ENCODE measurements around the gene AHI1. TPM values are rescaled to one million over a fixed set of nuclear protein-coding genes. Genes with fewer than 3 reads are reported as not detected.
A peak's percentile ranks its signal among the peaks of the same experiment; 100 is the strongest.

The AHI1 gene
- total RNA-seq, 1 experiment from 2014 or later = 5.2 TPM

GRCh38 chr6:135329851-135330803 lies 167.4 kb downstream of the AHI1 start:
- DNase-seq = no peak
- H3K27me3 ChIP-seq (ENCODE audit: control insufficient read depth, insufficient read depth, low read length) = no peaks in the 10 kb centered on the region
- H3K4me3 ChIP-seq (ENCODE audit: insufficient read depth, low read depth, low read length) = no peak overlapping the region
- no peaks in the 10 kb centered on the region for H3K36me3 ChIP-seq (replicated peaks; ENCODE audit: control insufficient read depth, insufficient read depth, low read length)

DNA sequence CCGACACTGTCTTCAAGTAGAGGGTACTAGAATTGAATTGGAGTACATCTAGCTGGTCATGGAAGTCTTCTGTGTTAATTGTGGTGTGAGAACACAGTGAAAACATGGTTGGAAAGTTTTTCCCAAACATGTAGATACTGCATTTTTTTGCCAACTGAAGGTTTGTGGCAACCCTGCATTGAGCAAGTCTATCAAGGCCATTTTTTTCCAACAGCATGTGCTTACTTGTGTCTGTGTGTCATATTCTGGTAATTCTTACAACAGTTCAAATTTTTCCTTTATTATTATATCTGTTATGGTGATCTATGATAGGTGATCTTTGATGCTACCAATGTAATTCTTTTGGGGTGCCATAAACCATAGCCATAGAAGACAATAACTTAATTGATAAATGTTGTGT lies 169.4 kb downstream of the AHI1 start:
- Histone ChIP-seq H3K4me3 (ENCODE audit: insufficient read depth, low read depth, low read length) (no peak overlapping the region), H3K36me3 (replicated peaks; ENCODE audit: control insufficient read depth, insufficient read depth, low read length) (no peaks in the 10 kb centered on the region), H3K27me3 (ENCODE audit: control insufficient read depth, insufficient read depth, low read length) (no peaks in the 10 kb centered on the region)
- DNase-seq = no peak

DNA sequence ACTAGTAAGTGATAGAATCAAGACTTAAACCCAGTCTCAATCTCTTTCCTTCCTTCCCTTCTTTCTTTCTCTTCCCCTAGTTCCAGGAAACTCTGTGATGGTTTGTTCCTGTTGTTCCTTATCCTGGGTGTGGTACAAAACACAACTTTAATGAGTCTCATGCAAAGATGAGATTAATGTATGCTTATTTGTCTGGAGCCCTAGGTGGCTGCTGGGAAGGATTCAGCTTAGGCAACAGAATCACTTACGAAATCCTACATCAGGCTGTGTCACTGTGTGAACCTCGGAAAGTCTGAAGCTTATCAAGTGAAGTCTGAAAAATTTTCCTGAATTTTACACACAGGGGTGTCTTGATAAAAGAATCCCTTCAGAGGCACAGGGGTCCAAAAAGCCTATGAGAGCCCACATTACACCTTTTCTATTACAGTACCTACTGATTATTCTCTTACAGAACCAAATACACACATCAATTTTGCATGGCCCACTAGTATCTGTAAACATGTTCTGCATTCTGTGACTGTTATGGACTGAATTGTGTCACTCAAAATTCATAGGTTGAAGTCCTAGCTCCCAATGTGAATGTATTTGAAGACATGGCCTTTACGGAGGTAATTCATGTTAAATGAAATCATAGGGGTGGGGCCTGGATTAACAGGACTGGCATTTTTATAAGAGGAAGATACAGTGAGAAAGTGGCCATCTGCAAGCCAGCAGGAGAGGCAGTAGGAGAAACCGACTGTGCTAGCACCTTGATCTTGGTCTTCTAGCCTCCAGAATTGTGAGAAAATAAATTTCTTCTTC lies 171.7 kb downstream of the AHI1 start:
- Histone ChIP-seq H3K36me3 (replicated peaks; ENCODE audit: control insufficient read depth, insufficient read depth, low read length) (no peaks in the 10 kb centered on the region), H3K27me3 (ENCODE audit: control insufficient read depth, insufficient read depth, low read length) (no peaks in the 10 kb centered on the region), H3K4me3 (ENCODE audit: insufficient read depth, low read depth, low read length) (no peak overlapping the region)
- DNase-seq = no peak

GRCh38 chr6:135324531-135324930 lies 173.0 kb downstream of the AHI1 start:
- no peaks in the 10 kb centered on the region for H3K27me3 ChIP-seq (ENCODE audit: control insufficient read depth, insufficient read depth, low read length)
- DNase-seq = no peak
- no peak overlapping the region for H3K4me3 ChIP-seq (ENCODE audit: insufficient read depth, low read depth, low read length)
- no peaks in the 10 kb centered on the region for H3K36me3 ChIP-seq (replicated peaks; ENCODE audit: control insufficient read depth, insufficient read depth, low read length)

- DNase-seq = no peak
- Histone ChIP-seq H3K27me3 (ENCODE audit: control insufficient read depth, insufficient read depth, low read length) (no peaks in the 10 kb centered on the region), H3K36me3 (replicated peaks; ENCODE audit: control insufficient read depth, insufficient read depth, low read length) (no peaks in the 10 kb centered on the region), H3K4me3 (ENCODE audit: insufficient read depth, low read depth, low read length) (no peak overlapping the region)
These were observed 173.6 kb downstream of the AHI1 start for GRCh38 chr6:135323979-135324378.

DNA sequence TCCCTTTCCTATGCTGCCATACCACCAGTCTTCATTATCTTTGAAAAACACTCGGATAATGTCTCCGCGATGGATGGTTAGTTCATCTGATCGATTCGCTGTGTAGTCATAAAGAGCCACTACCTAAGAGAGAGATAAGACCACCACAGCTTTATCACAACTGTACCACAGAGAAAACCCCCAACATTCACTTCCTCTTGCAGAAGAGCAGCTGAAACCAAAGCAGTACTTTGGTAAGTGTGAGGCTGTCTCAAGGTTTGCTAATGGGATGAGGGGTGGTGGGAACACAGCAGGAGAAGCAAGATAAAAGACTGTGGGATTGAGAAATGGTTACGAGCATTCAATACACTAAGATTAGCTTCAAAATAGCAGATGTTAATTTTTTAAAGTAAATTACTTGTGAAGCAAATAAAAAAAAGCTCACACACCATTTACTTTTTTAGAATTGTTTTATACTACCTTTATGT lies 174.3 kb downstream of the AHI1 start:
- H3K27me3 ChIP-seq (ENCODE audit: control insufficient read depth, insufficient read depth, low read length) = no peaks in the 10 kb centered on the region
- peak; percentile 5 for DNase-seq
- H3K4me3 ChIP-seq (ENCODE audit: insufficient read depth, low read depth, low read length) = no peak overlapping the region
- no peaks in the 10 kb centered on the region for H3K36me3 ChIP-seq (replicated peaks; ENCODE audit: control insufficient read depth, insufficient read depth, low read length)

GRCh38 chr6:135322427-135323201 lies 174.9 kb downstream of the AHI1 start:
- DNase-seq = no peak
- Histone ChIP-seq H3K4me3 (ENCODE audit: insufficient read depth, low read depth, low read length) (no peak overlapping the region), H3K36me3 (replicated peaks; ENCODE audit: control insufficient read depth, insufficient read depth, low read length) (no peaks in the 10 kb centered on the region), H3K27me3 (ENCODE audit: control insufficient read depth, insufficient read depth, low read length) (no peaks in the 10 kb centered on the region)

- no peak overlapping the region for H3K4me3 ChIP-seq (ENCODE audit: insufficient read depth, low read depth, low read length)
- no peaks in the 10 kb centered on the region for H3K36me3 ChIP-seq (replicated peaks; ENCODE audit: control insufficient read depth, insufficient read depth, low read length)
- DNase-seq = no peak
- H3K27me3 ChIP-seq (ENCODE audit: control insufficient read depth, insufficient read depth, low read length) = no peaks in the 10 kb centered on the region
These were observed 176.6 kb downstream of the AHI1 start for GRCh38 chr6:135320721-135321621.

GRCh38 chr6:135319819-135320218 lies 177.7 kb downstream of the AHI1 start:
- DNase-seq = no peak
- H3K36me3 ChIP-seq (replicated peaks; ENCODE audit: control insufficient read depth, insufficient read depth, low read length) = no peaks in the 10 kb centered on the region
- H3K4me3 ChIP-seq (ENCODE audit: insufficient read depth, low read depth, low read length) = no peak overlapping the region
- H3K27me3 ChIP-seq (ENCODE audit: control insufficient read depth, insufficient read depth, low read length) = no peaks in the 10 kb centered on the region

DNA sequence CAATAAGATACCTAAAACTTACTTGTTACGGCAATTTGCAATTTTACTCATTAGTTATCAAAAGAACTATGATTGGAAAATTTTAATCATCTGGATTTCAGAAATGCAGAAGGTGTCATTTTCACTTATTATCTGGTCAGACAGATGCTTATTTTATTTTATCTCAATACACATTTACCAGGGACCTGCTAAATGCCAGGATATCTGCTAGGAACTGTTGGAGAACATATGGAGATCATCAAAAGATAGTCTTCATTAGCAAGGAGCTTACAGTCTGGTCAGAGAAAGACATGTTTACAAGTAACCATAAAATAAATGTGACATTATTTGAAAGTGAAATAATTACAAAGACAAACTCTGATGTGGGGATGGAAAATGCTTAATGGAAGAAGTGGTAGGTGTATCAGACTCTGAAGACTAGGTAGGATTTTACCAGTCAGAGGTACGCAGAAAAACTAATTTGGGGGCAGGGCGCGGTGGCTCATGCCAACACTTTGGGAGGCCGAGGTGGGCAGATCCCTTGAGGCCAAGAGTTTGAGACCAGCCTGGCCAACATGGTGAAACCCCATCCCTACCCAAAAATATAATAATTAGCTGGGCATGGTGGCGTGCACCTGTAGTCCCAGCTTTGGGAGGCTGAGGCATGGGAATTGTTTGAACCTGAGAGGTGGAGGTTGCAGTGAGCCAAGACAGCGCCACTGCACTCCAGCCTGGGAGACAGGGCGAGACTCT lies 178.6 kb downstream of the AHI1 start:
- H3K27me3 ChIP-seq (ENCODE audit: control insufficient read depth, insufficient read depth, low read length) = no peaks in the 10 kb centered on the region
- no peaks in the 10 kb centered on the region for H3K36me3 ChIP-seq (replicated peaks; ENCODE audit: control insufficient read depth, insufficient read depth, low read length)
- H3K4me3 ChIP-seq (ENCODE audit: insufficient read depth, low read depth, low read length) = no peak overlapping the region
- no peak for DNase-seq

GRCh38 chr6:135314543-135314942 lies 183.0 kb downstream of the AHI1 start:
- Histone ChIP-seq H3K27me3 (ENCODE audit: control insufficient read depth, insufficient read depth, low read length) (no peaks in the 10 kb centered on the region), H3K4me3 (ENCODE audit: insufficient read depth, low read depth, low read length) (no peak overlapping the region), H3K36me3 (replicated peaks; ENCODE audit: control insufficient read depth, insufficient read depth, low read length) (no peaks in the 10 kb centered on the region)
- DNase-seq = peak; percentile 17

DNA sequence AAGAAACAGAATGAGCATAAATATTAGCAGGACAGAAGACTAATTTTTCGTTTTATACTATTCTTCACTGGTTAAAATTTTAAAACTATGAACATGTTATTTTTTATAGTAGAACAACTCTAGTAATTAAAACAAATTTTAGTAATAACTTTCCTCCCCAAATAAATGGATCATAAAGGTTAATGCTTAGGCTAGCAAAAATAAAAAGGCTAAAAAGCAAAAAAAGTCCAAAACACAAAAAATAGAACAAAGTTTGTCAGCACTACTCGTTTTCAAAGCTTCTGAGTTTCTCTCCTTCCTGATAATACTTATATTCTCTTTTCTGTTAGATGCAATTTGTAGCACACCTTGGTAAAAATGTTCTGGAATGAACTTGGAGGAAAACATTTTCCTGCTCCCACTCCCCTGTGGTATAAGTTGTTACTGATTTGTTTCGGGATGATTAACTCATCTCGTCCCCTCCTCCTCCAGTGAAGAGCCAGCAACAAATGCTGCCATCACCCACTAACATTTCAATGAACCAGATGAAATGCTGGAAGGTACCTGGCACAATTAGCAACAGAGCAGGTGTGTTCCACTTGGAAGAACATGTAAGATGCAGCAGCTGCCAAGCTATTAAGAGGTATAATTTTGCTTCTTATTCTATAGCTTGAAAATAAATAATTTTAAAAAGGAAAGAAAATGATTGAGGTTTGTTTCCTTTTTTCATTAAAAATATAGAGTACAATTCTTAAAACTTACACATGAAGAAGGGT lies 185.9 kb downstream of the AHI1 start:
- no peak overlapping the region for H3K4me3 ChIP-seq (ENCODE audit: insufficient read depth, low read depth, low read length)
- H3K27me3 ChIP-seq (ENCODE audit: control insufficient read depth, insufficient read depth, low read length) = no peaks in the 10 kb centered on the region
- H3K36me3 ChIP-seq (replicated peaks; ENCODE audit: control insufficient read depth, insufficient read depth, low read length) = no peaks in the 10 kb centered on the region
- no peak for DNase-seq

Data from H7 (cell line).